Endometrium (tissue), 2 donors: ENCODE data around the gene TMED3.

Experiments used
- FAIRE-seq: peaks from 2 replicates; lab custom pipeline; 2012; peaks lifted over from hg19 to GRCh38; lab: Jason Lieb, UNC
- donor health status: control.
- donor health status: control.

Gene TMED3

GRCh38 chr15:79310985-79311900 lies at the start of gene TMED3:
TMED3 (plus strand) TSS chr15:79311112; CDS start chr15:79311250, 138 bp downstream.
- no peak for FAIRE-seq

- no peak for FAIRE-seq
These were observed 49.1 kb upstream of the TMED3 start for GRCh38 chr15:79261836-79262235.

GRCh38 chr15:79265167-79265566 lies 45.7 kb upstream of the TMED3 start:
- no peak for FAIRE-seq

GRCh38 chr15:79265987-79266579 lies 44.8 kb upstream of the TMED3 start:
- no peak for FAIRE-seq

GRCh38 chr15:79282371-79283251 lies 28.3 kb upstream of the TMED3 start, which contains the start of gene ANKRD34C:
ANKRD34C (plus strand) TSS chr15:79282722; CDS start chr15:79293285, 10,563 bp downstream.
- no peak for FAIRE-seq

- FAIRE-seq, result no peak
These were observed 27.5 kb upstream of the TMED3 start for GRCh38 chr15:79283252-79284048.

- FAIRE-seq, result no peak
These were observed 20.2 kb upstream of the TMED3 start for GRCh38 chr15:79290642-79291275.

GRCh38 chr15:79292011-79292410 lies 18.9 kb upstream of the TMED3 start:
- no peak for FAIRE-seq

GRCh38 chr15:79294075-79294474 lies 16.8 kb upstream of the TMED3 start:
- no peak for FAIRE-seq

- FAIRE-seq, result no peak
These were observed 14.3 kb upstream of the TMED3 start for GRCh38 chr15:79296583-79296982.

GRCh38 chr15:79299126-79299840 lies 11.6 kb upstream of the TMED3 start:
- no peak for FAIRE-seq

GRCh38 chr15:79299841-79300235 lies 11.1 kb upstream of the TMED3 start:
- FAIRE-seq, result no peak

- no peak for FAIRE-seq
These were observed 3.7 kb upstream of the TMED3 start for GRCh38 chr15:79307251-79307650.

GRCh38 chr15:79308874-79309273 lies 2.0 kb upstream of the TMED3 start:
- FAIRE-seq, result no peak

- no peak for FAIRE-seq
These were observed 314 bp upstream of the TMED3 start for GRCh38 chr15:79310612-79310984.

- FAIRE-seq, result no peak
These were observed 1.1 kb downstream of the TMED3 start for GRCh38 chr15:79311901-79312553.

- no peak for FAIRE-seq
These were observed 3.3 kb downstream of the TMED3 start for GRCh38 chr15:79314186-79314585.

GRCh38 chr15:79314811-79315210 lies 3.9 kb downstream of the TMED3 start:
- FAIRE-seq, result no peak

- FAIRE-seq, result no peak
These were observed 4.9 kb downstream of the TMED3 start for GRCh38 chr15:79315623-79316328.
